ENCODE results near the gene MMP7. TPM values are rescaled to one million over a fixed set of nuclear protein-coding genes. Genes with fewer than 3 reads are reported as not detected.

Gene MMP7
- total RNA-seq: not detected in 2 replicates

GRCh38 chr11:102530558-102530957 lies at the start of gene MMP7:
MMP7 (minus strand) TSS chr11:102530747; CDS start chr11:102530700, 47 bp downstream.

Other genes starting within 250 kb of the MMP7 start
- under 0.01 and 0.12 TPM in 2 replicates for gene BIRC3, start 213.3 kb downstream of the MMP7 start, total RNA-seq
- gene BIRC2, start 183.5 kb downstream of the MMP7 start, total RNA-seq: 34.8 and 43.6 TPM in 2 replicates
- gene TMEM123, start 78.0 kb downstream of the MMP7 start, total RNA-seq: 67.4 and 82.2 TPM in 2 replicates
- gene MMP20, start 94.6 kb upstream of the MMP7 start, total RNA-seq: not detected in 2 replicates
- not detected in 2 replicates for gene MMP27, start 175.0 kb upstream of the MMP7 start, total RNA-seq
- gene MMP8, start 194.2 kb upstream of the MMP7 start, total RNA-seq: not detected in 2 replicates
- gene MMP10, start 249.9 kb upstream of the MMP7 start, total RNA-seq: 0.12 and 1.7 TPM in 2 replicates

Data from pericardium fibroblast (primary cell).